ENCODE results near the gene FASLG. TPM values are rescaled to one million over a fixed set of nuclear protein-coding genes. Genes with fewer than 3 reads are reported as not detected.

FASLG gene
- total RNA-seq, 4 donors from 2014 or later: not detected

- intact Hi-C loops (cut with DNase I; ENCODE audit: low total_unique reads): no loop called here
- 39 to 53% methylated on average over 9 of the region's 9 CpGs for WGBS, 2 donors
- TF ChIP-seq CTCF (IDR thresholded peaks at IDR 0.05) (no peak), POLR2A (IDR thresholded peaks at IDR 0.05) (no peak)
- DNase-seq (ENCODE audit: low spot score in 2 of 2): peak in 1 of 2 donors; percentile 82
- H3K4me3 ChIP-seq (ENCODE audit: low read depth, poor library complexity, severe bottlenecking): no peak overlapping the region
These were observed 19.7 kb upstream of the FASLG start for GRCh38 chr1:172638885-172639831.

- no peak overlapping the region for H3K4me3 ChIP-seq (ENCODE audit: low read depth, poor library complexity, severe bottlenecking)
- TF ChIP-seq POLR2A (IDR thresholded peaks at IDR 0.05) (no peak), CTCF (IDR thresholded peaks at IDR 0.05) (no peak)
- WGBS, 2 donors: 82 to 83% methylated on average over 8 of the region's 8 CpGs
- intact Hi-C loops (cut with DNase I; ENCODE audit: low total_unique reads): no loop called here
- no peak for DNase-seq (ENCODE audit: low spot score in 2 of 2)
These were observed 18.8 kb upstream of the FASLG start for GRCh38 chr1:172640111-172640510.

GRCh38 chr1:172641492-172641891 is 17.4 kb upstream of the FASLG start:
- intact Hi-C loops (cut with DNase I; ENCODE audit: low total_unique reads): no loop called here
- no peak overlapping the region for H3K4me3 ChIP-seq (ENCODE audit: low read depth, poor library complexity, severe bottlenecking)
- no peak for DNase-seq (ENCODE audit: low spot score in 2 of 2)
- WGBS, 2 donors: 75 to 85% methylated on average over 5 of the region's 5 CpGs
- TF ChIP-seq POLR2A (IDR thresholded peaks at IDR 0.05) (no peak), CTCF (IDR thresholded peaks at IDR 0.05) (no peak)

- WGBS, 2 donors: 58 to 64% methylated on average over 6 of the region's 6 CpGs
These were observed 15.9 kb upstream of the FASLG start for GRCh38 chr1:172642970-172643369.

GRCh38 chr1:172646653-172647052 is 12.2 kb upstream of the FASLG start:
- no peak for DNase-seq (ENCODE audit: low spot score in 2 of 2)
- WGBS, 2 donors: 79 to 81% methylated on average over 1 of the region's 1 CpG
- intact Hi-C loops (cut with DNase I; ENCODE audit: low total_unique reads): no loop called here
- TF ChIP-seq POLR2A (IDR thresholded peaks at IDR 0.05): no peak
- no peak for TF ChIP-seq CTCF (IDR thresholded peaks at IDR 0.05)
- no peak overlapping the region for H3K4me3 ChIP-seq (ENCODE audit: low read depth, poor library complexity, severe bottlenecking)

More at GRCh38 chr1:172642970-172643369, 15.9 kb upstream of the FASLG start:
- no peak overlapping the region for H3K4me3 ChIP-seq (ENCODE audit: low read depth, poor library complexity, severe bottlenecking)
- DNase-seq (ENCODE audit: low spot score in 2 of 2): no peak
- TF ChIP-seq POLR2A (IDR thresholded peaks at IDR 0.05) (no peak), CTCF (IDR thresholded peaks at IDR 0.05) (no peak)
- intact Hi-C loops (cut with DNase I; ENCODE audit: low total_unique reads): no loop called here

All from lower leg skin (tissue), 4 donors.